PFSK-1 (cell line): ENCODE data around the gene UBAP1L.

Experiments used
- FOXP2 ChIP-seq: optimal IDR thresholded peaks from 2 replicates; pipeline ENCODE3; 2011; ENCODE audit warnings: borderline replicate concordance, control low read depth, inconsistent platforms; ENCODE audit not compliant: insufficient read depth; ENCODE audit errors: extremely low read length, extremely low read depth
- POLR2AphosphoS5 ChIP-seq: IDR thresholded peaks from 2 replicates; pipeline ENCODE4 v1.6.1; 2012; ENCODE audit warnings: low read depth, mild to moderate bottlenecking, control low read depth, low read length, moderate library complexity
- REST ChIP-seq, 2 experiments: IDR thresholded peaks; 2 replicates each; pipeline versions ENCODE4 v1.6.1 to v1.8.0; 2011 to 2012; ENCODE audit warnings: low read depth in 2 of 2, low read length in 2 of 2, control low read depth in 1 of 2, inconsistent platforms in 1 of 2, mild to moderate bottlenecking in 1 of 2, moderate library complexity in 1 of 2; ENCODE audit not compliant: insufficient read depth in 1 of 2
- SIN3A ChIP-seq: IDR thresholded peaks from 2 replicates; pipeline ENCODE4 v1.6.1; 2012; ENCODE audit warnings: mild to moderate bottlenecking, low read length, moderate library complexity, borderline replicate concordance; ENCODE audit not compliant: insufficient read depth
- TAF1 ChIP-seq: IDR thresholded peaks from 2 replicates; pipeline ENCODE4 v1.6.1; 2012; ENCODE audit warnings: low read length, control low read depth, borderline replicate concordance; ENCODE audit not compliant: insufficient read depth

The UBAP1L gene

GRCh38 chr15:65115542-65115941, 542 bp upstream of the UBAP1L start:
- TF ChIP-seq TAF1: no peak
- TF ChIP-seq REST (IDR thresholded peaks at IDR 0.05; ENCODE audit: insufficient read depth in 1 of 2, low read depth in 2 of 2, low read length in 2 of 2): no peak
- no peak for TF ChIP-seq SIN3A
- TF ChIP-seq POLR2AphosphoS5: no peak
- no peak for TF ChIP-seq FOXP2

- TF ChIP-seq SIN3A (no peak), FOXP2 (no peak), REST (IDR thresholded peaks at IDR 0.05; ENCODE audit: insufficient read depth in 1 of 2, low read depth in 2 of 2, low read length in 2 of 2) (no peak), TAF1 (no peak), POLR2AphosphoS5 (no peak)
Observed at GRCh38 chr15:65110676-65111292, 4.2 kb downstream of the UBAP1L start.

GRCh38 chr15:65106011-65106590, 8.9 kb downstream of the UBAP1L start:
- TF ChIP-seq SIN3A: no peak
- no peak for TF ChIP-seq POLR2AphosphoS5
- no peak for TF ChIP-seq TAF1
- no peak for TF ChIP-seq FOXP2
- TF ChIP-seq REST (IDR thresholded peaks at IDR 0.05; ENCODE audit: insufficient read depth in 1 of 2, low read depth in 2 of 2, low read length in 2 of 2): no peak

GRCh38 chr15:65105038-65105437, 10.0 kb downstream of the UBAP1L start:
- TF ChIP-seq TAF1: no peak
- TF ChIP-seq FOXP2: no peak
- TF ChIP-seq POLR2AphosphoS5: no peak
- TF ChIP-seq SIN3A: no peak
- TF ChIP-seq REST (IDR thresholded peaks at IDR 0.05; ENCODE audit: insufficient read depth in 1 of 2, low read depth in 2 of 2, low read length in 2 of 2): no peak
